ENCODE measurements around the gene DPYSL4.
"Not testable (repeated sequence)": the region's sequence is repeated elsewhere in the genome, so short reads cannot be mapped to it uniquely, and the experiment has no call there.

The DPYSL4 gene

DNA sequence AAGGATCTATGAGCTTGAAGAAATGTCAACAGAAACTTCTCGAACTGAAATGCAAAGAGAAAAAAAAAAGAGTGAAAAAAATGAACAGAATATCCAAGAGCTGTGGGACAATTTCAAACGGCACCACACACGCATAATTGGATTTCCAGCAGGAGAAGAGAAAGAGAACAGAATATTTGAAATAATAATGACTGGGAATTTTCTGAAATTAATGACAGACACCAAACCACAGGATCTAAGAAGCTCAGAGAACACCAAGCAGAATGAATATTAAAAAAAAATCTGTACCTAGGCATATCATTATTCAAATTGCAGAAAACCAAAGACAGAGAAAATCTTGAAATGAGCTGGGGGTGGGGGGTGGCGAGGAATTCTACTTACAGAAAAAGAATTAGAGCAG, 27.2 kb downstream of the DPYSL4 start:
- Histone ChIP-seq H3K4me3 (ENCODE audit: low read length in 2 of 2) (no peak overlapping the region), H3K36me3 (ENCODE audit: control insufficient read depth in 2 of 2, insufficient read depth in 2 of 2, low read length in 2 of 2) (peaks cover 0 to 2% of the 10 kb centered on the region in 2 donors), H3K9ac (ENCODE audit: low read length in 2 of 2) (no peak overlapping the region), H3K4me1 (ENCODE audit: control insufficient read depth, insufficient read depth, low read length) (no peaks in the 10 kb centered on the region), H3K27me3 (ENCODE audit: control insufficient read depth in 1 of 2, insufficient read depth in 2 of 2, low read length in 2 of 2) (no peaks in the 10 kb centered on the region), H3K9me3 (ENCODE audit: control insufficient read depth in 2 of 2, low read length in 2 of 2) (peaks cover 4 to 12% of the 10 kb centered on the region in 2 donors), H3K27ac (ENCODE audit: low read length) (no peak overlapping the region)

DNA sequence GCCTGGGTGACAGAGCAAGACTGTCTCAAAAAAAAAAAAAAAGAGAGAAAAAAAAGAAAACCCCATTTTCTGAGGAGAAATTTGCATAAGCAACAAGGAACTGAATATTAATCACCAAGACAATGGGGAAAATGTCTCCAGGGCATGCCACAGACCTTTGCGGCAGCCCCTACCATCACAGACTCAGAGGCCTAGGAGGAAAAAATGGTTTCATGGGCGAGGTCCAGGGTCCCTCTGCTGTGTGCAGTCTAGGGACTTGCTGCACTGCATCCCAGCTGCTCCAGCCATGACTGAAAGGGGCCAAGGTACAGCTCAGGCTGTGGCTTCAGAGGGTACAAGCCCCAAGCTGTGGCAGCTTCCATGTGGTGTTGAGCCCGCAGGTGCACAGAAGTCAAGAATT, 29.7 kb downstream of the DPYSL4 start:
- peaks cover 4 to 12% of the 10 kb centered on the region in 2 donors for H3K9me3 ChIP-seq (ENCODE audit: control insufficient read depth in 2 of 2, low read length in 2 of 2)
- H3K9ac ChIP-seq (ENCODE audit: low read length in 2 of 2); H3K4me3 ChIP-seq (ENCODE audit: low read length in 2 of 2); H3K36me3 ChIP-seq (ENCODE audit: control insufficient read depth in 2 of 2, insufficient read depth in 2 of 2, low read length in 2 of 2); H3K27ac ChIP-seq (ENCODE audit: low read length); H3K27me3 ChIP-seq (ENCODE audit: control insufficient read depth in 1 of 2, insufficient read depth in 2 of 2, low read length in 2 of 2); H3K4me1 ChIP-seq (ENCODE audit: control insufficient read depth, insufficient read depth, low read length): not testable (repeated sequence)

DNA sequence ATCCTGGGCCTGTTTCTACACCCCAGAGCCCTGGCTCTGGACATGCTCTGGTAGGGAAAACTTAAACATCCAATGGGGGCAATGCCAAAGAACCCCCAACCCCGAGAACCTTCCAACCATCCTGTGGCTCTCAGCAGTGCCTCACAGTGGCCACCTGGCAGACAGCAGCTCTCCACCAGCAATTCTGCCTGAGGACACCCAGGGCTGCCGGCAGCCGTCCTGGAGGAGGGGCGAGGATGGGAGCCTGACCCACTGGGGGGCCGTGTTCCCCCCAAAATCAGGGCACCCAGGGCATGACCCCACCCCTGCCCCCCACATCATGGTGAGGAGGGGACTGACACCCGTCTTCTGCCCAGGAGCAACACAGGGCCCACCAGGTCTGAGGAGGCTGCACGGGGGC, 32.7 kb downstream of the DPYSL4 start:
- H3K9ac ChIP-seq (ENCODE audit: low read length in 2 of 2): no peak overlapping the region
- no peaks in the 10 kb centered on the region for H3K4me1 ChIP-seq (ENCODE audit: control insufficient read depth, insufficient read depth, low read length)
- no peaks in the 10 kb centered on the region for H3K9me3 ChIP-seq (ENCODE audit: control insufficient read depth in 2 of 2, low read length in 2 of 2)
- H3K27ac ChIP-seq (ENCODE audit: low read length): no peak overlapping the region
- no peak overlapping the region for H3K4me3 ChIP-seq (ENCODE audit: low read length in 2 of 2)
- H3K27me3 ChIP-seq (ENCODE audit: control insufficient read depth in 1 of 2, insufficient read depth in 2 of 2, low read length in 2 of 2): no peaks in the 10 kb centered on the region
- H3K36me3 ChIP-seq (ENCODE audit: control insufficient read depth in 2 of 2, insufficient read depth in 2 of 2, low read length in 2 of 2): no peaks in the 10 kb centered on the region

DNA sequence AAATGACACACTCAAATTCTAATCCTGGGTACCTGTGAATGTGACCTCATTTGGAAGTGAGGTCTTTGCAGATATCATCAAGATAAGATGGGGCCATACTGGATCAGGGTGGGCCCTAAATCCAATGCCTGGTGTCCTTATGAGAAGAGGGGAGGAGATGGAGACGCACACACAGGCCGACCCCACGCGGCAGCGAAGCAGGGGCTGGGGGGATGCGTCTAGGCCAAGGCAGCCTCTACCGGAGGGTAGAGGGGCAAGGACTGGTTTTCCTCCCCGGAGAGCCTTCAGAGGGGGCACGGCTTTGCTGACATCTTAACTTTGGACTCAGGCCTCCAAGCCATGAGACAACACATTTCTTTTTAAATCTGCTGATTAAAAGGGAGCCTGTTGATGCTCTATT, 33.3 kb downstream of the DPYSL4 start:
- no peak overlapping the region for H3K9ac ChIP-seq (ENCODE audit: low read length in 2 of 2)

DNA sequence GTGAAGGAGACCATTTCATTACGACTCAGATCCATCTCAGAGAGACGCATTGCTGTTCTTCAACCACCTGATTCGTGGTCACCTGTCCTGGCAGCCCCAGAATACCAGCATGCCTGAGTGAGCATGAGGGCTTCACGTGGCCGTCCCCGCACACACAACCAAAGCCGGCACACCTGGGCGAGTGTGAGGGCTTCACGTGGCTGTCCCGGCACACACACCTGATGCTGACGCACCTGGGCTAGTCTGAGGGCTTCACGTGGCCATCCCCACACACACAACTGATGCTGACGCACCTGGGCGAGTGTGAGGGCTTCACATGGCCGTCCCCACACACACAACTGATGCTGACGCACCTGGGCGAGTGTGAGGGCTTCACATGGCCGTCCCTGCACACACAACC, 34.2 kb downstream of the DPYSL4 start:
- H3K4me1 ChIP-seq (ENCODE audit: control insufficient read depth, insufficient read depth, low read length); H3K9ac ChIP-seq (ENCODE audit: low read length in 2 of 2); H3K9me3 ChIP-seq (ENCODE audit: control insufficient read depth in 2 of 2, low read length in 2 of 2); H3K36me3 ChIP-seq (ENCODE audit: control insufficient read depth in 2 of 2, insufficient read depth in 2 of 2, low read length in 2 of 2); H3K4me3 ChIP-seq (ENCODE audit: low read length in 2 of 2); H3K27ac ChIP-seq (ENCODE audit: low read length); H3K27me3 ChIP-seq (ENCODE audit: control insufficient read depth in 1 of 2, insufficient read depth in 2 of 2, low read length in 2 of 2): not testable (repeated sequence)

More for the DNA sequence above, 33.3 kb downstream of the DPYSL4 start:
- no peaks in the 10 kb centered on the region for H3K9me3 ChIP-seq (ENCODE audit: control insufficient read depth in 2 of 2, low read length in 2 of 2)
- H3K27ac ChIP-seq (ENCODE audit: low read length): no peak overlapping the region
- H3K4me1 ChIP-seq (ENCODE audit: control insufficient read depth, insufficient read depth, low read length): no peaks in the 10 kb centered on the region
- H3K4me3 ChIP-seq (ENCODE audit: low read length in 2 of 2): no peak overlapping the region
- no peaks in the 10 kb centered on the region for H3K27me3 ChIP-seq (ENCODE audit: control insufficient read depth in 1 of 2, insufficient read depth in 2 of 2, low read length in 2 of 2)
- H3K36me3 ChIP-seq (ENCODE audit: control insufficient read depth in 2 of 2, insufficient read depth in 2 of 2, low read length in 2 of 2): no peaks in the 10 kb centered on the region

DNA sequence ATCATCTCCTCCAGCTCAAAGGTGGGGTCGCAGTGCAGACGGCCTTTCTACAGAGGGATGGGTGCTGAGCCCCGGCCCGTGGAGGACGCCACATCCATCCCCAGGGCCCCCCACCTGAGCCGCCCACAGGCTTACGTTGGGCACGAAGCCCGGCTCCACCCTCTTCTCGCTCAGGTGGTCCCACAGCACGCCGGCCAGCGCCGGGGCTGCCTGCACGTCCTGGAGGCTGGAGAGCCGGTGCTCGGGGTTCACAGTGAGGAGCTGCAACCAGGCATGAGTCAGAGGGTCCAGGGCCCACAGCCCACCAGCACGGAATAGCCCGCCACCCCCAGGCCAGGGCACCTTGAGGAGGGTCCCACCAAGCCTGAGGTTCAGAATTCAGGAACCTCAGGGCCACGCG, 36.0 kb downstream of the DPYSL4 start:
- no peaks in the 10 kb centered on the region for H3K9me3 ChIP-seq (ENCODE audit: control insufficient read depth in 2 of 2, low read length in 2 of 2)
- no peaks in the 10 kb centered on the region for H3K27me3 ChIP-seq (ENCODE audit: control insufficient read depth in 1 of 2, insufficient read depth in 2 of 2, low read length in 2 of 2)
- no peak overlapping the region for H3K9ac ChIP-seq (ENCODE audit: low read length in 2 of 2)

DNA sequence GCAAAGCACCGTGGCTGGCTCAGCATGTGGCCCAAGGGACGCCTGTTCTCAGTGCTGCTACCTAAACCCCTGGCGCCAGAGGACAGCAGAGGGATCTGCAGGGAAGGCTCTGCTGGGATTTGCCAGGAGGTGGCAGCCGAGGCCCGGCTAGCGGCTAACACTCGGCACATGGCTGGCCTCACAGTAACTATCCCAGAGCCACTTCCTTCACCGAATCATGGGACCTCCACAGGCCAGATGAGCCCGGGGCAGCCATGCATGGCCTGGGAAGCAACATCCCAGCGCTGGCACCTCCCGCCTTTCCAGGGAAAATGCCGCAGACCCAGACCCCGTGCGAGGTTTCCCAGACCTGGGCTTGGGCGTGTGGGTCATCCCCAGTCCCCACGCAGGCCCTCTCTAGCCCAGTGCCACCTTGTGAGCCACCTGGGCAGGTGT, 36.4 kb downstream of the DPYSL4 start:
- Histone ChIP-seq H3K9ac (ENCODE audit: low read length in 2 of 2) (no peak overlapping the region), H3K27me3 (ENCODE audit: control insufficient read depth in 1 of 2, insufficient read depth in 2 of 2, low read length in 2 of 2) (no peaks in the 10 kb centered on the region), H3K9me3 (ENCODE audit: control insufficient read depth in 2 of 2, low read length in 2 of 2) (no peaks in the 10 kb centered on the region), H3K27ac (ENCODE audit: low read length) (no peak overlapping the region), H3K4me3 (ENCODE audit: low read length in 2 of 2) (no peak overlapping the region), H3K36me3 (ENCODE audit: control insufficient read depth in 2 of 2, insufficient read depth in 2 of 2, low read length in 2 of 2) (no peaks in the 10 kb centered on the region), H3K4me1 (ENCODE audit: control insufficient read depth, insufficient read depth, low read length) (peaks cover 3% of the 10 kb centered on the region)

More for the DNA sequence above, 36.0 kb downstream of the DPYSL4 start:
- peaks cover 3% of the 10 kb centered on the region for H3K4me1 ChIP-seq (ENCODE audit: control insufficient read depth, insufficient read depth, low read length)
- no peak overlapping the region for H3K27ac ChIP-seq (ENCODE audit: low read length)
- H3K36me3 ChIP-seq (ENCODE audit: control insufficient read depth in 2 of 2, insufficient read depth in 2 of 2, low read length in 2 of 2): no peaks in the 10 kb centered on the region
- H3K4me3 ChIP-seq (ENCODE audit: low read length in 2 of 2): no peak overlapping the region

DNA sequence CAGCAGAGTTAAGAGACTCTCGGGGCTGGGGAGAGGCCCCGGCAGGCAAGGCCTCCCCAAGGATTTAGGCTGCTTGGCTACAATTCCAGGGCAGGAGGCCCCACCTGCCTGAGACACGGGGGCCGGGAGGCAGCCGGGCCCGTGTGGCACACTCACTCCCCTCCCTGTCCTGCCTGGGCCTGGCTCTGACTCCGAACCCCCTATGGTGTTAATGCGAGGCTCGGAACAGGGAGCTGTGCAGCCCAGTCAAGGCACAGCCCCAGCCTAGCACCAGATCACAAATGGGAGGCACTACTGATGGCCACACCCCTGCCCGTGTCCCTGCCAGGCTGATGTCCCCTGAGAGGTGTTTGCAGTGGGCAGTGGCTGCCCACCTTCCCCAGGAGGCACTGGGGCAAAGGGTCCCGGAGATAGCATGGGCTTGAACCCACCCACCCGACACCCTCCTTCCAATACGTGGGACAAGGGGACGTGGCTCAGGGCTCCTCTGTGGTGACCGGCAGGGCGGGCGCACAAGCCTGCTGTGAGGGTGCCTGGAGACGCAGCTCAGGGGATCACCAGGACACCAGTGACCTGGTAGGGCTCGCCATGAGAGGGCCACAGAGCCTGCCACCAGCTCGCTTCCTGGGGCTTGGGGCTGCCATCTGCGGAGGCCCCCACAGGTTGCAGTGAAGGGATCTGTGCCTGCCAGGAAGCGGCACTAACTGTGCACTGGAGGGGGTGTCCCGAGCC, 37.0 kb downstream of the DPYSL4 start:
- H3K27me3 ChIP-seq (ENCODE audit: control insufficient read depth in 1 of 2, insufficient read depth in 2 of 2, low read length in 2 of 2): no peaks in the 10 kb centered on the region
- peaks cover 3% of the 10 kb centered on the region for H3K4me1 ChIP-seq (ENCODE audit: control insufficient read depth, insufficient read depth, low read length)
- H3K27ac ChIP-seq (ENCODE audit: low read length): no peak overlapping the region
- H3K9me3 ChIP-seq (ENCODE audit: control insufficient read depth in 2 of 2, low read length in 2 of 2): no peaks in the 10 kb centered on the region
- H3K36me3 ChIP-seq (ENCODE audit: control insufficient read depth in 2 of 2, insufficient read depth in 2 of 2, low read length in 2 of 2): no peaks in the 10 kb centered on the region
- no peak overlapping the region for H3K4me3 ChIP-seq (ENCODE audit: low read length in 2 of 2)
- no peak overlapping the region for H3K9ac ChIP-seq (ENCODE audit: low read length in 2 of 2)

DNA sequence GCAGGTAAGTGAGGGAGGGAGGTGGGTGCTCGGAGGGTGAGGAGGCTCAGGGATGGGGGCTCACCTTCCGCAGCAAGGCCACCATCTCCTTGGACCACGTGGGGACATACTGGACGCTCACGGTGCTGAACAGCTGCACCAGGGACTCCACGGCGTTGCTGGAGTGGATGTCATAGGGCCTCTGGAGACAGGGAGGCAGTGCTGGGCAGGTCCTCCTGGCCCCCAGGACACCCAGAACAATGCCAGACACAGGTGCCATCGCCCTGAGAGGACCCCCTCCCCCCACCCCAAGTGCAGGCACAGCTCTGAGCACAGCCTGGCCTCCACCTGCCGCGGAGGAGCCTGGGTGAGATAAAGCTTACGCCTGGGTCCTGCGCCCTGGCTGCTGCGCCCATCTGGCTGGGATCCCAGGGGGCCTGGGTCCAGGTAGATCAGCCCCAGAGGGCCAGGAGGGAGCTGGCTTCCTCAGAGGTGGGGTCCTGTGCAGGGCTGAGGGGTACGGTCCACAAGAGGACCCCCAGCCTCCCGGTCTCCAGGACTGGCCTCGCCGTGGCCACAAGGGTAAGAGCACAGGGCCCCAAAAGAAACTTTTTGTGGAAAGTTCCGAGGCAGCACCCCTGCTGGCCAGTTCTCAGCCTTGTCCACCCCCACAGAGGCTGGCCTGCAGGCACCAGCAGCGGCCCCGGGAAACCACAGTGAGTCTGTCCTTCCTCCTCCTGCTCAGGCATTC, 37.8 kb downstream of the DPYSL4 start:
- no peaks in the 10 kb centered on the region for H3K27me3 ChIP-seq (ENCODE audit: control insufficient read depth in 1 of 2, insufficient read depth in 2 of 2, low read length in 2 of 2)
- no peaks in the 10 kb centered on the region for H3K9me3 ChIP-seq (ENCODE audit: control insufficient read depth in 2 of 2, low read length in 2 of 2)
- no peak overlapping the region for H3K9ac ChIP-seq (ENCODE audit: low read length in 2 of 2)
- H3K27ac ChIP-seq (ENCODE audit: low read length): no peak overlapping the region
- H3K4me1 ChIP-seq (ENCODE audit: control insufficient read depth, insufficient read depth, low read length): peaks cover 3% of the 10 kb centered on the region
- no peak overlapping the region for H3K4me3 ChIP-seq (ENCODE audit: low read length in 2 of 2)
- no peaks in the 10 kb centered on the region for H3K36me3 ChIP-seq (ENCODE audit: control insufficient read depth in 2 of 2, insufficient read depth in 2 of 2, low read length in 2 of 2)

DNA sequence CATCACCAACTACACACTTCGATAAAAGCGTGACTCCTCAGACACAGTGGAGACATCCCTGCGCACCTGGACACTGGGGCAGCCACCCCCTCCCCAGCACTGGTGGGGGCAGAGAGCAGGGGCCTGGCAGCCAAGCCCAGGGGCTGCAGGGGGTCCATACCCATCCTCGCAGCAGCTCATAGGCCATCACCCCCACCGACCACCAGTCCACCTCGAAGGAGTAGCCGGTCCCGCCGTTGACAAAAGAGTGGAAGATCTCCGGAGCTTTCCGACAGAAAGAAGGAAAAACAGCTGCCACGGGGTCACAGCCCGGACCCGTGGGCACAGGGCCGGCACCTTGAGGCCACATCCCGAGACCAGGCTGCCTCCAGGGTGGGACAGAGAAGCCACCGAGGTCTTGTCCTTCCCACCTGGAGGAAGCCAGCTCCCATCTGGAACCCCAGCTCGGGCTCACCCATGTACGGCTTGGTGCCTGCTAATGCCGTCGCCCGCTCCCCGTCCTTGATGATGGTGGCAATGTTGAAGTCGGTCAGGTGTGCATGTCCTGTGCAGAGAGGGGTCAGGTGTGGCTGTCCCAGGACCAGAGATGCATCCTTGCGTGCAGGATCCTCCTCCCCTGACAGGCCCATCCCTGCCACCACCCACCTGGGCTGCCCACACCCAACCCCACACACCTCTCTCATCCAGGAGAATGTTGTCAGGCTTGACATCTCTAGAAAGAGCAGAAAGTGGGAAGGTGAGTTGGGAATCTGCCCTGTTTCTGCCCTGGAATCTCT, 38.5 kb downstream of the DPYSL4 start:
- Histone ChIP-seq H3K27me3 (ENCODE audit: control insufficient read depth in 1 of 2, insufficient read depth in 2 of 2, low read length in 2 of 2) (no peaks in the 10 kb centered on the region), H3K9ac (ENCODE audit: low read length in 2 of 2) (no peak overlapping the region), H3K36me3 (ENCODE audit: control insufficient read depth in 2 of 2, insufficient read depth in 2 of 2, low read length in 2 of 2) (no peaks in the 10 kb centered on the region), H3K27ac (ENCODE audit: low read length) (no peak overlapping the region), H3K4me1 (ENCODE audit: control insufficient read depth, insufficient read depth, low read length) (peaks cover 7% of the 10 kb centered on the region), H3K9me3 (ENCODE audit: control insufficient read depth in 2 of 2, low read length in 2 of 2) (no peaks in the 10 kb centered on the region), H3K4me3 (ENCODE audit: low read length in 2 of 2) (no peak overlapping the region)
